Keratinocyte (primary cell): Measurements from ENCODE around the gene TIFAB. TPM values are rescaled to one million over a fixed set of nuclear protein-coding genes. Genes with fewer than 3 reads are reported as not detected.

Source experiments
- DNase-seq: peaks from one replicate; pipeline ENCODE4 v3.0.0-alpha.2; 2011; ENCODE audit warnings: low read depth, missing footprints, low spot score
- FAIRE-seq: peaks from 2 replicates; lab custom pipeline; 2011; peaks lifted over from hg19 to GRCh38; lab: Jason Lieb, UNC
- H2AFZ ChIP-seq: 2 replicates; pipeline ENCODE4 v1.6.0; 2012; ENCODE audit warnings: low read length, control low read depth, inconsistent platforms; ENCODE audit not compliant: control insufficient read depth
- H3K27ac ChIP-seq: 2 replicates; pipeline ENCODE4 v1.5.1; 2011; ENCODE audit warnings: low read length; ENCODE audit not compliant: control insufficient read depth, insufficient read depth
- H3K27me3 ChIP-seq: 3 replicates; pipeline ENCODE4 v1.6.0; 2011; ENCODE audit warnings: low read length; ENCODE audit not compliant: control insufficient read depth, insufficient read depth; ENCODE audit errors: extremely low read depth
- H3K36me3 ChIP-seq, 2 experiments: 2 replicates in 1 of 2; 3 replicates in 1 of 2; pipeline ENCODE4 v1.5.1; 2011; ENCODE audit warnings: low read length in 2 of 2, mild to moderate bottlenecking in 1 of 2; ENCODE audit not compliant: control insufficient read depth in 2 of 2, insufficient read depth in 2 of 2; ENCODE audit errors: extremely low read depth in 1 of 2
- H3K4me1 ChIP-seq: 3 replicates; pipeline ENCODE4 v1.5.1; 2011; ENCODE audit warnings: low read length; ENCODE audit not compliant: control insufficient read depth, insufficient read depth; ENCODE audit errors: extremely low read depth
- H3K4me2 ChIP-seq: 3 replicates; pipeline ENCODE4 v1.6.0; 2011; ENCODE audit warnings: low read depth, low read length; ENCODE audit not compliant: control insufficient read depth, insufficient read depth; ENCODE audit errors: extremely low read depth
- H3K4me3 ChIP-seq, 3 experiments: fragments of 200-600 bp in 1 of 3; sonication (generic) in 1 of 3; 2 replicates in 2 of 3; 3 replicates in 1 of 3; pipeline ENCODE4 v1.5.1; 2011 to 2016; ENCODE audit warnings: low read length in 3 of 3, mild to moderate bottlenecking in 3 of 3, control low read depth in 2 of 3, inconsistent platforms in 1 of 3, low read depth in 1 of 3, mixed read lengths in 1 of 3, mixed run types in 1 of 3, moderate library complexity in 1 of 3; ENCODE audit not compliant: control insufficient read depth in 2 of 3, insufficient read depth in 2 of 3; ENCODE audit errors: extremely low read depth in 1 of 3
- H3K79me2 ChIP-seq: 2 replicates; pipeline ENCODE4 v1.6.0; 2012; ENCODE audit warnings: low read length; ENCODE audit not compliant: control insufficient read depth, insufficient read depth
- H3K9ac ChIP-seq: 3 replicates; pipeline ENCODE4 v1.6.0; 2011; ENCODE audit warnings: low read length; ENCODE audit not compliant: control insufficient read depth, insufficient read depth; ENCODE audit errors: extremely low read depth
- H3K9me1 ChIP-seq: 3 replicates; pipeline ENCODE4 v1.6.0; 2011; ENCODE audit warnings: low read length; ENCODE audit not compliant: control insufficient read depth, insufficient read depth; ENCODE audit errors: extremely low read depth
- H3K9me3 ChIP-seq: 2 replicates; pipeline ENCODE4 v1.5.1; 2012; ENCODE audit warnings: low read depth, low read length; ENCODE audit not compliant: control insufficient read depth
- H4K20me1 ChIP-seq: 3 replicates; pipeline ENCODE4 v1.6.0; 2011; ENCODE audit warnings: low read length; ENCODE audit not compliant: control insufficient read depth, insufficient read depth; ENCODE audit errors: extremely low read depth
- EZH2 ChIP-seq: IDR thresholded peaks from one replicate; pipeline ENCODE4 v1.6.1; 2012; ENCODE audit warnings: inconsistent platforms, mild to moderate bottlenecking, low read length, moderate library complexity
- dilution Hi-C: fragments of 300-500 bp; cut with MboI; formaldehyde crosslinking; loops from one replicate; pipeline ENCODE4 v1.7.0; 2020; ENCODE audit warnings: low sequenced_read_pairs; ENCODE audit not compliant: extremely low pct_ligation_motif_present
- polyA plus RNA-seq, 5 experiments: library from polyadenylated mRNA; depleted of rRNA in 3 of 5; stranded (reverse) in 3 of 5; stranded (forward) in 1 of 5; unstranded in 1 of 5; fragments of >200 nt; gene quantifications; 1 replicate in 1 of 5; 2 replicates in 3 of 5; 3 replicates in 1 of 5; pipeline versions ENCODE4 v1.2.1 to v1.2.3, GENCODE V29; 2011 to 2012; ENCODE audit warnings: missing spikeins in 2 of 5, low read depth in 1 of 5, low replicate concordance in 1 of 5
- TF ChIP-seq, protein P1 (sequence below), 3 experiments: IDR thresholded peaks in 1 of 3; conservative IDR thresholded peaks in 1 of 3; optimal IDR thresholded peaks in 1 of 3; 2 replicates in 2 of 3; 3 replicates in 1 of 3; pipeline versions ENCODE3 to v1.5.1; 2011; ENCODE audit warnings: low read length in 3 of 3, mild to moderate bottlenecking in 3 of 3, moderate library complexity in 2 of 3, control low read depth in 1 of 3, inconsistent platforms in 1 of 3; ENCODE audit not compliant: insufficient read depth in 2 of 3; ENCODE audit errors: extremely low read depth in 1 of 3

TIFAB gene
- polyA plus RNA-seq, 1 donor (not counting 4 experiments of a cell fraction or from before 2014, with no cell fraction given), result not detected

DNA sequence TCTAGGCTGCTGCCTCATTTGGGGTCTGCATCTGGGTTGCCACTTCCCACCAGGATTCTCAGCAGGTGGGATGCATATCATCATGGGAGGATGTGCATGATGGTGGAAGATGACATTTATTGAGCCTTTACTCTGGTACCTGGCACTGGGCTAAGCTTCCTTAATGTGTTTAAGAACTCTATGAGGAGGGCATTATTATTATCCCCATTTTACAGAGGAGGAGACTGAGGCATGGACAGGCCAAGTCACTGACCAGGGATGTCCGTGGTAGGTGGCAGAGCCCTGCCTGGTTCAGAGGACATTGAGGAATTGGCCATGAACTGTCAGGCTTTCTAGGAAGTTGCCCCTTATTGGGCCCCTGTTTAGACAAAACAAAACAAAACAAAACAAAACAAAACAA, 31.1 kb upstream of the TIFAB start:
- H3K4me1 ChIP-seq, result no peaks in the 10 kb centered on the region
- no peak for DNase-seq
- H3K36me3 ChIP-seq, result no peaks in the 10 kb centered on the region
- H3K4me3 ChIP-seq, result no peak overlapping the region
- no peak for FAIRE-seq
- no peak overlapping the region for H2AFZ ChIP-seq
- no peaks in the 10 kb centered on the region for H3K79me2 ChIP-seq
- dilution Hi-C loops, result no loop called here
- no peak overlapping the region for H3K4me2 ChIP-seq
- no peaks in the 10 kb centered on the region for H3K9me3 ChIP-seq
- no peaks in the 10 kb centered on the region for H4K20me1 ChIP-seq
- TF ChIP-seq, protein P1, sequence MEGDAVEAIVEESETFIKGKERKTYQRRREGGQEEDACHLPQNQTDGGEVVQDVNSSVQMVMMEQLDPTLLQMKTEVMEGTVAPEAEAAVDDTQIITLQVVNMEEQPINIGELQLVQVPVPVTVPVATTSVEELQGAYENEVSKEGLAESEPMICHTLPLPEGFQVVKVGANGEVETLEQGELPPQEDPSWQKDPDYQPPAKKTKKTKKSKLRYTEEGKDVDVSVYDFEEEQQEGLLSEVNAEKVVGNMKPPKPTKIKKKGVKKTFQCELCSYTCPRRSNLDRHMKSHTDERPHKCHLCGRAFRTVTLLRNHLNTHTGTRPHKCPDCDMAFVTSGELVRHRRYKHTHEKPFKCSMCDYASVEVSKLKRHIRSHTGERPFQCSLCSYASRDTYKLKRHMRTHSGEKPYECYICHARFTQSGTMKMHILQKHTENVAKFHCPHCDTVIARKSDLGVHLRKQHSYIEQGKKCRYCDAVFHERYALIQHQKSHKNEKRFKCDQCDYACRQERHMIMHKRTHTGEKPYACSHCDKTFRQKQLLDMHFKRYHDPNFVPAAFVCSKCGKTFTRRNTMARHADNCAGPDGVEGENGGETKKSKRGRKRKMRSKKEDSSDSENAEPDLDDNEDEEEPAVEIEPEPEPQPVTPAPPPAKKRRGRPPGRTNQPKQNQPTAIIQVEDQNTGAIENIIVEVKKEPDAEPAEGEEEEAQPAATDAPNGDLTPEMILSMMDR (optimal IDR thresholded peaks at IDR 0.05 in 1 of 3, IDR thresholded peaks at IDR 0.05 in 1 of 3, conservative IDR thresholded peaks at IDR 0.05 in 1 of 3; ENCODE audit: extremely low read depth in 1 of 3, insufficient read depth in 2 of 3, low read length in 3 of 3), result no peak
- no peak for TF ChIP-seq EZH2
- no peaks in the 10 kb centered on the region for H3K27me3 ChIP-seq
- H3K9ac ChIP-seq, result no peak overlapping the region
- no peak overlapping the region for H3K27ac ChIP-seq
- no peaks in the 10 kb centered on the region for H3K9me1 ChIP-seq

DNA sequence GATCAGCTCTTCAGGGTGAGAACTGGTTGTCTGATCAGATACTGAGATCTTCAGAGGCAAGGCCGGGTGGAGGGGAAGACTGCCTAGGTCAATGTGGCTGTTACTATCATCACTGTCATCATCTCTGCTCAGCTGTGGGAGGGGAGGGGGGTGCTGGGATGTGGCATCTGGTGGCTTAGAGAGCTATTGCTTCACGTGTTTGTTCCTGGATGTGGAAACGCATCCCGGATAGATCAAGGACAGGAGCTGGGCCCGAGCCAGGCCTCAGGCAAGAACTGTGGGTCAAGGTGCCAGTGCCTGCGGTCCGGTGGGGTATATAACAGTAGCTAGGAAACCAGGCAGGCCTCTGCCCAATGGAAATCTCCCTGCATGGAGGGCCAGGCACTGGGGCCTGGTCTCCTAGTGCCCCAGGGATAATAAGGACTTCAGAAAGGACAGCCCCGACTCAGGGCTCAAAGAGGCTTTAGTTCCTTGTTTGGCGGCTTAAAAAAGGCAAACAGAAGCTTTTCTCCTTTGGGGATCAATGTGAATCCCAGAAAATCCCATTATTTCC, 30.3 kb upstream of the TIFAB start:
- Histone ChIP-seq H3K9me3 (no peaks in the 10 kb centered on the region), H3K36me3 (no peaks in the 10 kb centered on the region), H3K27ac (no peak overlapping the region), H2AFZ (no peak overlapping the region), H3K4me1 (no peaks in the 10 kb centered on the region), H3K27me3 (no peaks in the 10 kb centered on the region), H3K4me2 (no peak overlapping the region), H3K79me2 (no peaks in the 10 kb centered on the region), H3K9ac (no peak overlapping the region), H3K4me3 (no peak overlapping the region), H4K20me1 (no peaks in the 10 kb centered on the region), H3K9me1 (no peaks in the 10 kb centered on the region)
- no peak for DNase-seq
- TF ChIP-seq, protein P1 (optimal IDR thresholded peaks at IDR 0.05 in 1 of 3, IDR thresholded peaks at IDR 0.05 in 1 of 3, conservative IDR thresholded peaks at IDR 0.05 in 1 of 3; ENCODE audit: extremely low read depth in 1 of 3, insufficient read depth in 2 of 3, low read length in 3 of 3), result no peak
- no peak for TF ChIP-seq EZH2
- no peak for FAIRE-seq
- dilution Hi-C loops, result no loop called here
